Activated T-helper 17 cell treated with anti-CD3 and anti-CD28 coated beads, Interleukin-2, amount 50 U/mL, for 72 hours (primary cell): ENCODE data around the gene UPK3BL2. TPM values are rescaled to one million over a fixed set of nuclear protein-coding genes. Genes with fewer than 3 reads are reported as not detected.
"Not testable (repeated sequence)": the region's sequence is repeated elsewhere in the genome, so short reads cannot be mapped to it uniquely, and the experiment has no call there.

Experiments used
- ATAC-seq: fragments of 150-1000 bp; cut with Tn5 transposase; replicated peaks from 2 replicates; pipeline ENCODE4 v1.10.0; 2021; ENCODE audit warnings: mild to moderate bottlenecking, moderate library complexity
- H3K27ac Mint-ChIP-seq: one replicate; pipeline ENCODE4 v1.8.0; 2022; ENCODE audit warnings: mixed read lengths
- H3K27me3 Mint-ChIP-seq: one replicate; pipeline ENCODE4 v1.8.0; 2022; ENCODE audit warnings: mixed read lengths
- H3K36me3 Mint-ChIP-seq: one replicate; pipeline ENCODE4 v1.8.0; 2022; ENCODE audit warnings: low read depth, mild to moderate bottlenecking, mixed read lengths
- H3K4me1 Mint-ChIP-seq: one replicate; pipeline ENCODE4 v1.8.0; 2022; ENCODE audit warnings: mixed read lengths
- H3K4me3 Mint-ChIP-seq: one replicate; pipeline ENCODE4 v1.8.0; 2022; ENCODE audit warnings: mild to moderate bottlenecking, mixed read lengths
- H3K9me3 Mint-ChIP-seq: one replicate; pipeline ENCODE4 v1.8.0; 2022; ENCODE audit warnings: mixed read lengths
- total RNA-seq, 2 donors: library from RNA; stranded (reverse); gene quantifications; one replicate each; pipeline ENCODE4 v1.2.3, GENCODE V29; 2022

The UPK3BL2 gene
- total RNA-seq, 2 donors from 2014 or later = 21.4 to 45.7 TPM

- H3K4me3 Mint-ChIP-seq, H3K27me3 Mint-ChIP-seq, H3K9me3 Mint-ChIP-seq, H3K36me3 Mint-ChIP-seq, H3K4me1 Mint-ChIP-seq, ATAC-seq, H3K27ac Mint-ChIP-seq: not testable (repeated sequence)
Observed at GRCh38 chr7:102544372-102544771, 876 bp upstream of the UPK3BL2 start.

DNA sequence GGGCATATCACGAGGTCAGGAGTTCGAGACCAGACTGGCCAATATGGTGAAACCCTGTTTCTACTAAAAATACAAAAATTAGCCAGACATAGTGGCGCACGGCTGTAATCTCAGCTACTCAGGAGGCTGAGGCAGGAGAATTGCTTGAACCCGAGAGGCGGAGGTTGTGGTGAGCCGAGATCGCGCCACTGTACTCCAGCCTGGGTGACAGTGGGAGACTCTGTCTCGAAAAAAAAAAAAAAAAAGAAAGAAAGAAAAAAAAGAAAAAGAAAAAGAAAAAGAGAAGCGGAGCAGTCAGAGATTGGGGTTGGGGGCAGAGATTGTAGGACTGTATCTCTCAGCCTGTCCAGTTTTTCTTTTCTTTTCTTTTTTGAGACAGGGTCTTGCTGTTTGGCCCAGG is 725 bp downstream of the UPK3BL2 start:
- H3K9me3 Mint-ChIP-seq, H3K4me1 Mint-ChIP-seq, H3K36me3 Mint-ChIP-seq, ATAC-seq, H3K27me3 Mint-ChIP-seq, H3K4me3 Mint-ChIP-seq, H3K27ac Mint-ChIP-seq: not testable (repeated sequence)

- not testable (repeated sequence) for H3K27ac Mint-ChIP-seq, H3K36me3 Mint-ChIP-seq, H3K4me3 Mint-ChIP-seq, H3K4me1 Mint-ChIP-seq, ATAC-seq, H3K9me3 Mint-ChIP-seq, H3K27me3 Mint-ChIP-seq
Observed at GRCh38 chr7:102542083-102542482, 1.4 kb downstream of the UPK3BL2 start.

GRCh38 chr7:102540604-102541003 is 2.9 kb downstream of the UPK3BL2 start:
- H3K27ac Mint-ChIP-seq, H3K4me3 Mint-ChIP-seq, H3K4me1 Mint-ChIP-seq, ATAC-seq, H3K36me3 Mint-ChIP-seq, H3K9me3 Mint-ChIP-seq, H3K27me3 Mint-ChIP-seq: not testable (repeated sequence)

- H3K4me3 Mint-ChIP-seq, ATAC-seq: not testable (repeated sequence)
Observed at GRCh38 chr7:102535062-102535615, 8.4 kb downstream of the UPK3BL2 start.

DNA sequence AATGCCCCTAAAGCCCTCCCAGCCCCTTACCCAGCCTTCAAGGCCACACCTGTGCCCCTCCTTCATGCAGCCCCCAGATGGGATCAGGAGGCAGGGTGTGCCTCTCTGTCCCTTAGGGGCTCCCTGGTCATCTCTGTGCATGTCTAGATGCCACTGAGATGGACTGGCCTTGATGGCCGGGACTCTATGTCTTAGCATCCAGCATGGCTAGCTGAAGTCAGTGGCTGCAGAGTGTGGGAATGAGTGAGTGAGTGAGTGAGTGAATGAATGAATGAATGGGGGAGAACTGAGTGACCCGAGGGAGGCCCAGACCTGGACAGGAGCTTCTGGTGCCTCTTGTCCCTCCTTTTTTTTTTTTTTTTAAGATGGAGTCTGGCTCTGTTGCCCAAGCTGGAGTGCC is 11.4 kb downstream of the UPK3BL2 start:
- H3K9me3 Mint-ChIP-seq, H3K4me3 Mint-ChIP-seq, H3K27ac Mint-ChIP-seq: not testable (repeated sequence)

More at GRCh38 chr7:102535062-102535615, 8.4 kb downstream of the UPK3BL2 start:
- not testable (repeated sequence) for H3K27ac Mint-ChIP-seq, H3K4me1 Mint-ChIP-seq, H3K36me3 Mint-ChIP-seq, H3K9me3 Mint-ChIP-seq, H3K27me3 Mint-ChIP-seq

DNA sequence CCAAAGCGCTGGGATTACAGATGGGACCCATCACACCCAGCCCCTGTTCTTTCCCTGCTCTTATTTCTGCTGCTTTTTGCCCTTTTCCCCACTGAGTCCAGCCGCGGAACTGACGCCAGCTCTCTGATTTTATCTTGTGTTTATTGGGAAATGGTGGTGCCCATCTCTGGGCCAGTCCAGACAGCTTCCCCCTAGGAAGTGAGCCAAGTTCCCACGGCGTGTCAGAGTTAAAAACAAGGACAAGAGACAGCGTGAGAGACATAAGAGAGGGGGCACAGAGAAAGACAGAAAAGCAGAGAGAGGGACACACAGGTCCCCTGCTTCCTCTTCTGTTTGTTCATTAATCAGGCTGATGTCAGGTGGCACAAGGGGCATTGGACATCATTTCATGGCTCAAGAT is 11.9 kb downstream of the UPK3BL2 start:
- H3K27ac Mint-ChIP-seq, H3K9me3 Mint-ChIP-seq, H3K36me3 Mint-ChIP-seq: not testable (repeated sequence)

More for the DNA sequence above, 11.4 kb downstream of the UPK3BL2 start:
- ATAC-seq = peak; percentile 16
- not testable (repeated sequence) for H3K4me1 Mint-ChIP-seq, H3K27me3 Mint-ChIP-seq, H3K36me3 Mint-ChIP-seq

GRCh38 chr7:102527822-102528793 is 15.4 kb downstream of the UPK3BL2 start:
- H3K27ac Mint-ChIP-seq, H3K27me3 Mint-ChIP-seq, H3K9me3 Mint-ChIP-seq: not testable (repeated sequence)

More for the DNA sequence above, 11.9 kb downstream of the UPK3BL2 start:
- H3K4me3 Mint-ChIP-seq, H3K27me3 Mint-ChIP-seq, H3K4me1 Mint-ChIP-seq, ATAC-seq: not testable (repeated sequence)

GRCh38 chr7:102527182-102527581 is 16.3 kb downstream of the UPK3BL2 start:
- not testable (repeated sequence) for H3K36me3 Mint-ChIP-seq, H3K9me3 Mint-ChIP-seq, H3K4me1 Mint-ChIP-seq, H3K4me3 Mint-ChIP-seq, H3K27ac Mint-ChIP-seq, ATAC-seq, H3K27me3 Mint-ChIP-seq

More at GRCh38 chr7:102527822-102528793, 15.4 kb downstream of the UPK3BL2 start:
- ATAC-seq, H3K4me3 Mint-ChIP-seq, H3K36me3 Mint-ChIP-seq, H3K4me1 Mint-ChIP-seq: not testable (repeated sequence)

GRCh38 chr7:102524803-102525202 is 18.7 kb downstream of the UPK3BL2 start:
- H3K27me3 Mint-ChIP-seq, H3K4me1 Mint-ChIP-seq, H3K36me3 Mint-ChIP-seq, ATAC-seq, H3K27ac Mint-ChIP-seq, H3K9me3 Mint-ChIP-seq, H3K4me3 Mint-ChIP-seq: not testable (repeated sequence)

- H3K4me1 Mint-ChIP-seq, H3K9me3 Mint-ChIP-seq, H3K36me3 Mint-ChIP-seq, H3K4me3 Mint-ChIP-seq, H3K27me3 Mint-ChIP-seq, H3K27ac Mint-ChIP-seq, ATAC-seq: not testable (repeated sequence)
Observed at GRCh38 chr7:102520797-102521196, 22.7 kb downstream of the UPK3BL2 start.

- H3K9me3 Mint-ChIP-seq, H3K27ac Mint-ChIP-seq, H3K4me1 Mint-ChIP-seq, H3K27me3 Mint-ChIP-seq, H3K36me3 Mint-ChIP-seq: not testable (repeated sequence)
- peak; percentile 92 for ATAC-seq
- peak within 1 kb of the TSS; percentile 46 for H3K4me3 Mint-ChIP-seq
Observed at GRCh38 chr7:102517550-102518147, 25.8 kb downstream of the UPK3BL2 start, which contains the start of gene RASA4B. TSS of gene RASA4B (minus strand) at chr7:102517777. CDS start at chr7:102517710, 67 bp downstream.

GRCh38 chr7:102516951-102517350 is 26.5 kb downstream of the UPK3BL2 start:
- H3K4me3 Mint-ChIP-seq, H3K9me3 Mint-ChIP-seq, H3K4me1 Mint-ChIP-seq, H3K36me3 Mint-ChIP-seq, H3K27ac Mint-ChIP-seq, H3K27me3 Mint-ChIP-seq: not testable (repeated sequence)
- ATAC-seq = peak; percentile 34

DNA sequence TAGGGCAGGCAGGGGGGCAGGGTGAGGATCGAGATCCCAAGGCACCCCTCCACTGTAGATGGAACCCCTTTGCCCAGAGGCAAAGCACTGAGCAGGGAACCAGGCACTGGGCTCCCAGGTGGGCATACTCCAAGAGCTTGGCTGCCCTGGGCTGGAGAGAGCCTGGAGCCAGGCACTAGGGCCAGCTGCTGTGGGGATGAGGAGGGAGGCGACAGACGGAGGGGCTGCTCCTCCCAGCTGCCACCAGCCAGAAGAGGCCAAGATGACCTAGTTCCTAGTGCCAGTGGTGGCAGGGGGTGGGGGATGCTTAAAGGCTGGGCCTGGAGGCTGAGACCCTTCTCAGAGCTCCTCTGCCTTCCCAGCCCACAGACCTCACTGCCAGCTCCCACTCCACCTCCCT is 27.6 kb downstream of the UPK3BL2 start:
- not testable (repeated sequence) for H3K4me1 Mint-ChIP-seq, ATAC-seq, H3K4me3 Mint-ChIP-seq, H3K9me3 Mint-ChIP-seq, H3K27ac Mint-ChIP-seq, H3K27me3 Mint-ChIP-seq, H3K36me3 Mint-ChIP-seq
